Activated CD8-positive, alpha-beta T cell treated with anti-CD3 and anti-CD28 coated beads for 36 hours (primary cell): ENCODE measurements around the gene MED9. TPM values are rescaled to one million over a fixed set of nuclear protein-coding genes. Genes with fewer than 3 reads are reported as not detected.
"Not testable (repeated sequence)": the region's sequence is repeated elsewhere in the genome, so short reads cannot be mapped to it uniquely, and the experiment has no call there.

Experiments used
- ATAC-seq: fragments of 200-7000 bp; cut with Tn5 transposase; one replicate; pipeline ENCODE4 v1.10.0; 2021; ENCODE audit warnings: mild to moderate bottlenecking, moderate library complexity
- CTCF ChIA-PET: fragments of 350-600 bp; sonication (Branson Sonifier 250); formaldehyde crosslinking; loops from one replicate; lab custom pipeline; 2021; ENCODE audit warnings: antibody characterized with exemption; lab: Charles Lee
- POLR2A ChIA-PET: fragments of 350-600 bp; sonication (Branson Sonifier 250); formaldehyde crosslinking; loops from one replicate; lab custom pipeline; 2021; ENCODE audit warnings: antibody characterized with exemption; lab: Charles Lee
- DNase-seq: peaks from one replicate; pipeline ENCODE4 v3.0.0-alpha.2; 2020
- H3K27ac Mint-ChIP-seq: one replicate; pipeline ENCODE4 v1.8.0; 2021; ENCODE audit warnings: mild to moderate bottlenecking, mixed read lengths
- H3K27me3 Mint-ChIP-seq: one replicate; pipeline ENCODE4 v1.8.0; 2021; ENCODE audit warnings: mixed read lengths
- H3K36me3 Mint-ChIP-seq: one replicate; pipeline ENCODE4 v1.8.0; 2021; ENCODE audit warnings: low read depth, mixed read lengths
- H3K4me1 Mint-ChIP-seq: one replicate; pipeline ENCODE4 v1.8.0; 2021; ENCODE audit warnings: low read depth, mixed read lengths
- H3K4me3 Mint-ChIP-seq: one replicate; pipeline ENCODE4 v1.8.0; 2021; ENCODE audit warnings: mild to moderate bottlenecking, moderate library complexity, mixed read lengths
- H3K9me3 Mint-ChIP-seq: one replicate; pipeline ENCODE4 v1.8.0; 2021; ENCODE audit warnings: mixed read lengths
- intact Hi-C: fragments of 100-400 bp; cut with micrococcal nuclease; formaldehyde crosslinking; loops from one replicate; pipeline ENCODE4 v1.10.0; 2022
- total RNA-seq, 2 experiments: library from RNA; stranded (reverse); gene quantifications; one replicate each; pipeline ENCODE4 v1.2.3, GENCODE V29; 2021
- TF ChIP-seq, protein P1 (sequence below): fragments of 200-600 bp; IDR thresholded peaks from one replicate; pipeline ENCODE4 v1.8.0; 2022; ENCODE audit warnings: antibody characterized with exemption, mild to moderate bottlenecking

MED9 gene
- total RNA-seq, 2 experiments from 2014 or later: 14.2 to 14.7 TPM

DNA sequence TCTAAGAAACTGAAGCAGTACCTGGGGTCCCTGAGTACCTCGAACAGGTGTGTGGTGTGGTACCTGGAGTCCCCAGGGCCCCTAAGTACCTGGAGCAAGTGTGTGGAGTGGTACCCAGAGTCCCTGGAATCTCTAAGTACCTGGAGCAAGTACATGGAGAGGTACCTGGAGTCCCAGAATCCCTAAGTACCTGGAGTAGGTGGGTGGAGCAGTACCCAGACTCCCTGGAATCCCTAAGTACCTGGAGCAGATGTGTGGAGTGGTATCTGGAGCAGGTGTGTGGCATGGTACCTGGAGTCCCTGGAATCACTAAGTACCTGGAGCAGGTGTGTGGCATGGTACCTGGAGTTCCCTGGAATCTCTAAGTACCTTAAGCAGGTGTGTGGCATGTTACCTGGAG lies 22.5 kb upstream of the MED9 start:
- ATAC-seq: no peak
- no peak for DNase-seq
- H3K36me3 Mint-ChIP-seq: no peaks in the 10 kb centered on the region
- H3K4me3 Mint-ChIP-seq: no peak overlapping the region
- intact Hi-C loops: no loop called here
- H3K27ac Mint-ChIP-seq: no peak overlapping the region
- ChIA-PET CTCF (interaction anchor here (0.9 kb wide), 1 partner anchor 43 kb away, joined by 3 read pairs; no protein-coding TSS in a partner anchor), POLR2A (no interaction called here)
- no peaks in the 10 kb centered on the region for H3K9me3 Mint-ChIP-seq
- no peaks in the 10 kb centered on the region for H3K4me1 Mint-ChIP-seq
- H3K27me3 Mint-ChIP-seq: peaks cover 1% of the 10 kb centered on the region
- TF ChIP-seq, protein P1, sequence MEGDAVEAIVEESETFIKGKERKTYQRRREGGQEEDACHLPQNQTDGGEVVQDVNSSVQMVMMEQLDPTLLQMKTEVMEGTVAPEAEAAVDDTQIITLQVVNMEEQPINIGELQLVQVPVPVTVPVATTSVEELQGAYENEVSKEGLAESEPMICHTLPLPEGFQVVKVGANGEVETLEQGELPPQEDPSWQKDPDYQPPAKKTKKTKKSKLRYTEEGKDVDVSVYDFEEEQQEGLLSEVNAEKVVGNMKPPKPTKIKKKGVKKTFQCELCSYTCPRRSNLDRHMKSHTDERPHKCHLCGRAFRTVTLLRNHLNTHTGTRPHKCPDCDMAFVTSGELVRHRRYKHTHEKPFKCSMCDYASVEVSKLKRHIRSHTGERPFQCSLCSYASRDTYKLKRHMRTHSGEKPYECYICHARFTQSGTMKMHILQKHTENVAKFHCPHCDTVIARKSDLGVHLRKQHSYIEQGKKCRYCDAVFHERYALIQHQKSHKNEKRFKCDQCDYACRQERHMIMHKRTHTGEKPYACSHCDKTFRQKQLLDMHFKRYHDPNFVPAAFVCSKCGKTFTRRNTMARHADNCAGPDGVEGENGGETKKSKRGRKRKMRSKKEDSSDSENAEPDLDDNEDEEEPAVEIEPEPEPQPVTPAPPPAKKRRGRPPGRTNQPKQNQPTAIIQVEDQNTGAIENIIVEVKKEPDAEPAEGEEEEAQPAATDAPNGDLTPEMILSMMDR: no peak

DNA sequence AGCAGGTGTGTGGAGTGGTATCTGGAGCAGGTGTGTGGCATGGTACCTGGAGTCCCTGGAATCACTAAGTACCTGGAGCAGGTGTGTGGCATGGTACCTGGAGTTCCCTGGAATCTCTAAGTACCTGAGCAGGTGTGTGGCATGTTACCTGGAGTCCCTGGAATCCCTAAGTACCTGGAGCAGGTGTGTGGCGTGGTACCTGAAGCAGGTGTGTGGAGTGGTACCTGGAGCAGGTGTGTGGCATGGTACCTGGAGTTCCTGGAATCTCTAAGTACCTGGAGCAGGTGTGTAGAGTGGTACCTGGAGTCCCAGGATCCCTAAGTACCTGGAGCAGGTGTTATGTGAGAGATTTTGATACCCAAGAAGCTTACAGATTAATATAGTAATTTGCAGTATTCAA lies 22.1 kb upstream of the MED9 start:
- CTCF ChIA-PET: interaction anchor here (1.6 kb wide), 1 partner anchor 42 kb away, joined by 4 read pairs; no protein-coding TSS in a partner anchor
- H3K4me1 Mint-ChIP-seq, H3K9me3 Mint-ChIP-seq, DNase-seq, POLR2A ChIA-PET, H3K4me3 Mint-ChIP-seq, H3K36me3 Mint-ChIP-seq, H3K27ac Mint-ChIP-seq, H3K27me3 Mint-ChIP-seq, intact Hi-C loops, ATAC-seq: not testable (repeated sequence)

DNA sequence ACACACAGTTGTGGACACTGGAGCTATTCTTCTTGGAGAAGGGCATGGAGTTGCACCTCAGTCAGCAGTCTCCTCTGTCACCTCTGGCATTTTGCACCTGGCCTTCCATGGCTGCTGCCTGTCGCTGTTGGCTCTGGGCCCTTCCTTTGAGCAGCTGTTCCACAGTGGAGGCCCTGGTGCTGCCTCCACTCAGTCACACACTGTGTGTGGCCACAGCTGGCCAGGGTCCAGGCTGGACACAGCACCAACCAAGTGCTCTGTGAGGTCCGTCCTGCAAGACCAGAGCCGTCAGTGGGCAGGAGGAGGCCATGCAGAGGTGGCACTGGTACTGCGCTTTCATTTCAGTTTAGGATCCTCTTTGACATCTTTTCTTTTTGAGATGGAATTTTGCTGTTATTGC lies 21.6 kb upstream of the MED9 start:
- Mint-ChIP-seq H3K4me1 (no peaks in the 10 kb centered on the region), H3K9me3 (peaks cover 5% of the 10 kb centered on the region), H3K36me3 (no peaks in the 10 kb centered on the region), H3K27ac (no peak overlapping the region), H3K27me3 (peaks cover 1% of the 10 kb centered on the region), H3K4me3 (no peak overlapping the region)
- DNase-seq: no peak
- POLR2A ChIA-PET: no interaction called here
- ATAC-seq: no peak
- TF ChIP-seq, protein P1: no peak
- CTCF ChIA-PET: interaction anchor here (1.0 to 1.6 kb wide), 3 partner anchors 15 to 42 kb away, joined by 3 to 4 read pairs (median 4); no protein-coding TSS in a partner anchor
- intact Hi-C loops: no loop called here

DNA sequence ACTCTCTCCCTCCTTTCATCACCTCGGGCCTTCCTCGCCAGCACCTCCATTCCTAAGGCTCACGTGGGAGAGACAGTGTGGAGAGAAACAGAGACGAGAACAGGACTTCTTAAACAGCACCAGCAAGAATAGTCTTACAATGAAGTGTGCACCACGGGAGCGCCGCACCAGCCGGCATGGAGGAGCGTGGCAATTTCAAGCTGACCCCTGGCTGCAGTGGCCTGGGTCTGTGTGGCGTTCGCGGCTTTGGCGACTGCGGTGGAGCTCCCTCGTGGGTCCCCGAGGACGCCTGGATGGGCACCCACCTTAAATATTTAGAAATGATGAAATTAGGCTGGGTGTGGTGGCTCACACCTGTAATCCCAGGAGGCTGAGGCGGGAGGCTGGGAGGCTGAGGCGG lies 20.5 kb upstream of the MED9 start:
- Mint-ChIP-seq H3K4me1 (no peaks in the 10 kb centered on the region), H3K27ac (no peak overlapping the region), H3K4me3 (no peak overlapping the region), H3K9me3 (peaks cover 6% of the 10 kb centered on the region), H3K27me3 (peaks cover 1% of the 10 kb centered on the region), H3K36me3 (no peaks in the 10 kb centered on the region)
- CTCF ChIA-PET: interaction anchor here (1.0 to 1.6 kb wide), 3 partner anchors 16 to 41 kb away, joined by 3 to 4 read pairs (median 4); no protein-coding TSS in a partner anchor
- intact Hi-C loops: no loop called here
- TF ChIP-seq, protein P1: no peak
- DNase-seq (no peak), ATAC-seq (no peak)
- POLR2A ChIA-PET: no interaction called here

DNA sequence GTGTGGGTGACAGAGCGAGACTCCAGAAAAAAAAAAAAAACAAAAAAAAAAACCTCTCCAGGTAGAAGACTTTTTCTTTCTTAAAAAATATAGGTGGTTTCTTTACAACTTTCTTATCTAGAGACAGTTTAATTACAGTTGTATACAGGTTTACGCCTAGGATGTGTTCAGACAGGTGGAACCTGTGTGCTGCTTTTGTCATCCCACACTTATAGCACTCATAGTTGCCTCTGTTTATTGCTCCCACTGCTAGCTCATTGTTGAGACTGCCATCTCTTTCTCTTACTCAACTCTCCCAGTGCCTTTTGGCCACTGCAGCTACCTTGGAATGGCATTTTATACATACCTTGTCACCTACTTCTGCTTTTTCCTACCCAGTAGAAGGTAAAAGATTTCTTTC lies 19.1 kb upstream of the MED9 start:
- CTCF ChIA-PET: no interaction called here

More for the DNA sequence above, 19.1 kb upstream of the MED9 start:
- Mint-ChIP-seq H3K4me3 (no peak overlapping the region), H3K9me3 (peaks cover 6% of the 10 kb centered on the region), H3K27ac (no peak overlapping the region), H3K4me1 (no peaks in the 10 kb centered on the region), H3K27me3 (no peaks in the 10 kb centered on the region), H3K36me3 (no peaks in the 10 kb centered on the region)
- TF ChIP-seq, protein P1: no peak
- POLR2A ChIA-PET: no interaction called here
- intact Hi-C loops: no loop called here
- ATAC-seq (no peak), DNase-seq (no peak)
